Omental fat pad (tissue), 4 donors: ENCODE results near the gene ZFAND3. TPM values are rescaled to one million over a fixed set of nuclear protein-coding genes. Genes with fewer than 3 reads are reported as not detected.
"Not testable (repeated sequence)": the region's sequence is repeated elsewhere in the genome, so short reads cannot be mapped to it uniquely, and the experiment has no call there.

Source experiments
- ATAC-seq: fragments of 150-250 bp; one replicate; pipeline ENCODE4 v1.9.1; 2016; ENCODE audit warnings: mild to moderate bottlenecking, moderate library complexity; ENCODE audit not compliant: low FRiP score
- DNase-seq: peaks from one replicate; pipeline ENCODE4 v3.0.0-alpha.2; 2019; ENCODE audit warnings: low spot score
- total RNA-seq, 4 donors: library from RNA; depleted of rRNA; stranded (reverse); fragments of >200 nt; gene quantifications; one replicate each; pipeline ENCODE4 v1.1.0, GENCODE V29; 2016
- TF ChIP-seq, protein P1 (sequence below), 3 donors: fragments of 450-650 bp; IDR thresholded peaks; one replicate each; pipeline ENCODE4 v1.5.1; 2016 to 2017; ENCODE audit warnings: antibody characterized with exemption in 3 of 3, mild to moderate bottlenecking in 3 of 3, moderate library complexity in 2 of 3

Gene ZFAND3
- total RNA-seq, 4 donors from 2014 or later, result 28.8 to 43.8 (median 38.0) TPM

DNA sequence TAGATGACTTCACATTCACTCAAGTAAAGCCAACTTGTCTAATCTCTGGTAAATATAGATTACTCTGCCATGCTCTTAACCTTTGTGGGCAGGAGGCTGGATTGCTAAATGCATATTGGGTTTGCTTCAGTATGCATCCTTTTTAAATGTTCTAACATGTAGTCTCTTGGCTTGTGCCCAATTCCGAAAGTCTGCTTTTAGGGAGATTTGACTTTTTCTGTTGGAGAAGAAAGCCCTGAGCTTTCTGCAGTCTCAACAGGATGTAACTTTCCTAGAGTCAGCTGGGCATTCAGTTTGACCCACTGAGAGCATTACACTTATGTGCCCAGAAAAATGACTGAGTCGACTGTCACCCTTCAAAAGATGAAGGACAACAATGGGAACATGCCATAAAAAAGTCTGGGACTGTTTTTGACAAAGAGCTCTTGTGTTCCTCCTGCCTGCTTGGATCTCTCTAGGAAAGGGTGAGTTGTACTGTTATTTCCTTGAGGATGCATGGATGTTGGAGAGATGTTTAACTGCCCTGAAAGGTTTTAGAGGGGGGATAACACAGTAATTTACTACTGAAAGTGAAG is 299.4 kb downstream of the ZFAND3 start:
- DNase-seq, result no peak
- ATAC-seq, result no peak
- TF ChIP-seq, protein P1, sequence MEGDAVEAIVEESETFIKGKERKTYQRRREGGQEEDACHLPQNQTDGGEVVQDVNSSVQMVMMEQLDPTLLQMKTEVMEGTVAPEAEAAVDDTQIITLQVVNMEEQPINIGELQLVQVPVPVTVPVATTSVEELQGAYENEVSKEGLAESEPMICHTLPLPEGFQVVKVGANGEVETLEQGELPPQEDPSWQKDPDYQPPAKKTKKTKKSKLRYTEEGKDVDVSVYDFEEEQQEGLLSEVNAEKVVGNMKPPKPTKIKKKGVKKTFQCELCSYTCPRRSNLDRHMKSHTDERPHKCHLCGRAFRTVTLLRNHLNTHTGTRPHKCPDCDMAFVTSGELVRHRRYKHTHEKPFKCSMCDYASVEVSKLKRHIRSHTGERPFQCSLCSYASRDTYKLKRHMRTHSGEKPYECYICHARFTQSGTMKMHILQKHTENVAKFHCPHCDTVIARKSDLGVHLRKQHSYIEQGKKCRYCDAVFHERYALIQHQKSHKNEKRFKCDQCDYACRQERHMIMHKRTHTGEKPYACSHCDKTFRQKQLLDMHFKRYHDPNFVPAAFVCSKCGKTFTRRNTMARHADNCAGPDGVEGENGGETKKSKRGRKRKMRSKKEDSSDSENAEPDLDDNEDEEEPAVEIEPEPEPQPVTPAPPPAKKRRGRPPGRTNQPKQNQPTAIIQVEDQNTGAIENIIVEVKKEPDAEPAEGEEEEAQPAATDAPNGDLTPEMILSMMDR (IDR thresholded peaks at IDR 0.05), result no peak

GRCh38 chr6:38119516-38119915 is 300.0 kb downstream of the ZFAND3 start:
- TF ChIP-seq, protein P1 (IDR thresholded peaks at IDR 0.05), result no peak

DNA sequence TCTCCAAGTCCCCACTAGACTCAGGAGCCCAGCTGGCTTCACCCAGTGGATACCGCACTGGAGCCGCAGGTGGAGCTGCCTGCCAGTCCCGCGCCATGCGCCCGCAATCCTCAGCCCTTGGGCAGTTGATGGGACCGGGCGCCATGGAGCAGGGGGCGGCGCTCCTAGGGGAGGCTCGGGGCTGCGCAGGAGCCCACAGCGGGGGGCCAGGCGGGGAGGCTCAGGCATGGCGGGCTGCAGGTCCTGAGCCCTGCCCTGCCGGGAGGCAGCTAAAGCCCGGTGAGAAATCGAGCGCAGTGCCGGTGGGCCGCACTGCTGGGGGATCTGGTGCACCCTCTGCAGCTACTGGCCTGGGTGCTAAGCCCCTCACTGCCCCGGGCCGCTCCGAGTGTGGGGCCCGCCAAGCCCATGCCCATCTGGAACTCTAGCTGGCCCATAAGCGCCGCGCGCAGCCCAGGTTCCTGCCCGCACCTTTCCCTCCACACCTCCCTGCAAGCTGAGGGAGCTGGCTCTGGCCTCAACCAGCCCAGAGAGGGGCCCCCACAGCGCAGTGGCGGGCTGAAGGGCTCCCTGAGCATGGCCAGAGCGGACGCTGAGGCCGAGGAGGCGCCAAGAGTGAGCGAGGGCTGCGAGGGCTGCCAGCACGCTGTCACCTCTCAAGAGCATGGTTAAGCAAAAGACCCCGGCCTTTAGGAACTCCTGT is 304.8 kb downstream of the ZFAND3 start:
- not testable (repeated sequence) for ATAC-seq, DNase-seq

More at GRCh38 chr6:38119516-38119915, 300.0 kb downstream of the ZFAND3 start:
- DNase-seq (no peak), ATAC-seq (no peak)

- DNase-seq (no peak), ATAC-seq (no peak)
- TF ChIP-seq, protein P1 (IDR thresholded peaks at IDR 0.05), result no peak
Observed at GRCh38 chr6:38127284-38127683, 307.8 kb downstream of the ZFAND3 start.

GRCh38 chr6:38131527-38131965 is 312.0 kb downstream of the ZFAND3 start:
- TF ChIP-seq, protein P1 (IDR thresholded peaks at IDR 0.05), result no peak
- DNase-seq, result no peak
- ATAC-seq, result peak; percentile 78

DNA sequence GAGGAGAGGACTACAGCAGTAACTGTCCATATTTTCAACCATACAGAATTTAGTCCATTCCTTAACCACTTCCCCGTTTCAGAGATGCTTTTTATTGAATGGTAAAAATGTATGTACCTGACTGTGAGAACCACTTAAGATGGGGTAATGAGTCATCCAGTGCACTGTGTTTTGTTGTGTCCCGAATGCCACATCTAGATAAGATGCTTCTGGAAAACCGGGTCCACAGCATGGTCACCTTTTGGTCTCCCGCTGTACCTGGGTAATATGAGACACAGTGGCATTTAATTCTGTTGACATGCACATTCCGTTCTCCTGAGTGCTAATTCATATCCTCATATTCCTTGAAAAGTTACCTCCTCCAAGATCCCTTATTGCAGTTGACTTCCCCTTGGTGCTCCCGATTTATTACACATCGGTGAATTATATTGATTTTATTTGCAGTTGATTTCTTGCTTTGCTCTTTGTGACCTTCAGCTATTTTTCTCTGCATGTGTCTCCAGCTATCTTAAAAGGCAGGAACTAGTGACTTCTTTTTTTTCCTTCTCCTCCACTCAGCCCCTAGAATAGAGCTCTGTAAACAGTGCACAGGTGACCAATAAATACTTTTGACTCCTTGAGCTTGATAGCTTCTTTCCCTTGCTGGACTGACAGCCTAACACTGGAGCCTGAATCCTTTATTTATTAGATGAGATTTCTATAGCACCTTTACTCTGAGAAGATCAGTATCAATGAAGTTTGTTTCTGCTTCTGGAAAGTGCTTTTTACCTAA is 314.6 kb downstream of the ZFAND3 start:
- ATAC-seq (no peak), DNase-seq (no peak)

GRCh38 chr6:38134704-38135088 is 315.2 kb downstream of the ZFAND3 start:
- ATAC-seq (no peak), DNase-seq (no peak)
- TF ChIP-seq, protein P1 (IDR thresholded peaks at IDR 0.05), result no peak

More for the DNA sequence above, 314.6 kb downstream of the ZFAND3 start:
- TF ChIP-seq, protein P1 (IDR thresholded peaks at IDR 0.05), result no peak
